Stomach (tissue), 4 donors: ENCODE measurements around the gene F2RL2.

Source experiments
- POLR2A ChIP-seq, 4 donors: fragments of 450-650 bp; IDR thresholded peaks; one replicate each; pipeline ENCODE4 v1.6.1; 2016; ENCODE audit warnings: antibody characterized with exemption in 4 of 4, control low read depth in 2 of 4, mild to moderate bottlenecking in 1 of 4, moderate library complexity in 1 of 4
- TF ChIP-seq, protein P1 (sequence below), 7 experiments: fragments of 450-650 bp in 4 of 7; fragments of 200-600 bp in 3 of 7; sonication (generic) in 3 of 7; IDR thresholded peaks; one replicate each; pipeline ENCODE4 v1.5.1; 2016 to 2019; ENCODE audit warnings: antibody characterized with exemption in 7 of 7, control low read depth in 2 of 7, mild to moderate bottlenecking in 1 of 7

DNA sequence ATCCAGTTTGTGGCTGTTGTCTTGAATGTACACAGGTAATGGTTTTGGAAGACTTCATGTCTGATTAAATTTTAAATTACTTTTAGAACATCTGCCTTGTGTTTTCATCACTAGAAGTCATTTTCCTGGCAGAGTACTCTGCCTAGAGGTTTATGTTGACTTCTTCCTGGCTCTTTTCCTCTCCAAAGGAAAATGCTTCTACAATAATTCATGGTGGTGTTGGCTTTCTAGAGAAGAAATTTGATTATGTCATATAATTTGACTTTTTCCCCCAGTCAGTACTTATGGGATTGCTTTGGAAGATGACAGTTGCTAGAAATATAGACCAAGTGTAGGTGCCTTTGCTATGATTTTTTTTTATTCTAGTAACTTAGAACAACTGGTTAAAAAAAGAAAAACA is 46.8 kb downstream of the F2RL2 start:
- TF ChIP-seq, protein P1, sequence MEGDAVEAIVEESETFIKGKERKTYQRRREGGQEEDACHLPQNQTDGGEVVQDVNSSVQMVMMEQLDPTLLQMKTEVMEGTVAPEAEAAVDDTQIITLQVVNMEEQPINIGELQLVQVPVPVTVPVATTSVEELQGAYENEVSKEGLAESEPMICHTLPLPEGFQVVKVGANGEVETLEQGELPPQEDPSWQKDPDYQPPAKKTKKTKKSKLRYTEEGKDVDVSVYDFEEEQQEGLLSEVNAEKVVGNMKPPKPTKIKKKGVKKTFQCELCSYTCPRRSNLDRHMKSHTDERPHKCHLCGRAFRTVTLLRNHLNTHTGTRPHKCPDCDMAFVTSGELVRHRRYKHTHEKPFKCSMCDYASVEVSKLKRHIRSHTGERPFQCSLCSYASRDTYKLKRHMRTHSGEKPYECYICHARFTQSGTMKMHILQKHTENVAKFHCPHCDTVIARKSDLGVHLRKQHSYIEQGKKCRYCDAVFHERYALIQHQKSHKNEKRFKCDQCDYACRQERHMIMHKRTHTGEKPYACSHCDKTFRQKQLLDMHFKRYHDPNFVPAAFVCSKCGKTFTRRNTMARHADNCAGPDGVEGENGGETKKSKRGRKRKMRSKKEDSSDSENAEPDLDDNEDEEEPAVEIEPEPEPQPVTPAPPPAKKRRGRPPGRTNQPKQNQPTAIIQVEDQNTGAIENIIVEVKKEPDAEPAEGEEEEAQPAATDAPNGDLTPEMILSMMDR (IDR thresholded peaks at IDR 0.05), result no peak
- TF ChIP-seq POLR2A (IDR thresholded peaks at IDR 0.05), result no peak
